Measurements from ENCODE around the gene ROPN1L.
"Not testable (repeated sequence)": the region's sequence is repeated elsewhere in the genome, so short reads cannot be mapped to it uniquely, and the experiment has no call there.

The ROPN1L gene

GRCh38 chr5:10441083-10441991, at the start of gene ROPN1L:
ROPN1L (plus strand) TSS chr5:10441879; CDS start chr5:10442168, 289 bp downstream.
- peak; percentile 60 for DNase-seq (ENCODE audit: low read depth)

GRCh38 chr5:10392567-10393328, 48.9 kb upstream of the ROPN1L start:
- not testable (repeated sequence) for DNase-seq (ENCODE audit: low read depth)

GRCh38 chr5:10393491-10393890, 48.2 kb upstream of the ROPN1L start:
- no peak for DNase-seq (ENCODE audit: low read depth)

- DNase-seq (ENCODE audit: low read depth): no peak
Measured at GRCh38 chr5:10396552-10396951, 45.1 kb upstream of the ROPN1L start.

DNA sequence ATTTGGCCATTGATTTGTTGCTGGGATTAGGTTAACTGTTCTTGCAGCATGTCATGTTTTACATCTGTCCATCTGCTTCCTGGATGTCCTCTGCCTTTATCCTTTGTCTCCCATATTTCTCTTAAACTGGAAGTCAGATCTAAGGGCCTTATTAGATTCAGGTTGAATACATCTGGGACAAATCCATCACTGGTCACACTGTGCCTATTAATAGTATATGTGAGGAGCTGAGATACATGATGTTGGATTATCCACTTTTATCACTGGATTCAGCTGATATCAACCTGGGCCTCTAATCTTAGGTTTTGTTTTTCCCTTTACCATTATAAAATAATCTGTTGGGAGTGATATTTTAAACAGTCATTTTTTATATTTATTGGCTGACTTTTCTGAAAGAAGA, 41.8 kb upstream of the ROPN1L start:
- no peak for DNase-seq (ENCODE audit: low read depth)

- no peak for DNase-seq (ENCODE audit: low read depth)
Measured at GRCh38 chr5:10400411-10400810, 41.3 kb upstream of the ROPN1L start.

DNA sequence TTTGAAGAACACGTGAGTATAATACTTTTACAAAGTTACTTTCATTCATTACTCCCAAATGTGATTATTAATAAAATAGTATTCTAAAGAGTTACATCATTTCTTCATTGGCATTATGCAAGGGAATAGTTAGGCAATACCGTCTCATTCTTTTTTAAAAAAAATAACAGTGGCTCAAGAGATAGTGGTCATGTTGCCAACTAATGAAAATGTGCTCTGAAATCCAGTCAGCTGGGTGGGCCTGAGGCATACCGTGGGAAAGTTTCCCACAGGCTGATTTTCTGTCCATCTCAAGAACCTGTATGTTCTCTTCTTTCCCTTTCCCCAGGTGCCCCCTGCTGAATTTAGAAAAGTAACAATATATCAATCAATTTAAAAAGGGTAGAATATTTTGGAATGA, 40.8 kb upstream of the ROPN1L start:
- no peak for DNase-seq (ENCODE audit: low read depth)

DNA sequence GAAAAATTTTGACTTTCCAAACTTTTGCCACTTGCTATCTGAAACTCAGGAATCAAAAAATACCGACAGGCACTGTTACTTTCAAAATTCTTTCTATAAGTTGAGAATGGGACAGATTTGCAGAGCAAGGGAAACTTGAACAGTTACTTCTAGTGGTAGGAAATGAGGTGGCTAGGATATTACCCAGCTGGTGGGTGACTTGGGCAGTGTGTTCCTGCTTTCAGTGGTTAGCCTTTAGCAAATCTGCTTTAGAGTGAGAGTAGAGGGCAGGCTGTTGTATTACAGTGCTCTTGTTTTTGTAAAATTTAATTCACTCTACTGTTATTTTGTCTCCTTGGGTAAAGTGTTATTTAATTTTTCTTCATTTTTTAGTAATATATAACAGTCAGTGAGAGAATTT, 40.2 kb upstream of the ROPN1L start:
- DNase-seq (ENCODE audit: low read depth): no peak

GRCh38 chr5:10403829-10404228, 37.9 kb upstream of the ROPN1L start:
- DNase-seq (ENCODE audit: low read depth): no peak

DNA sequence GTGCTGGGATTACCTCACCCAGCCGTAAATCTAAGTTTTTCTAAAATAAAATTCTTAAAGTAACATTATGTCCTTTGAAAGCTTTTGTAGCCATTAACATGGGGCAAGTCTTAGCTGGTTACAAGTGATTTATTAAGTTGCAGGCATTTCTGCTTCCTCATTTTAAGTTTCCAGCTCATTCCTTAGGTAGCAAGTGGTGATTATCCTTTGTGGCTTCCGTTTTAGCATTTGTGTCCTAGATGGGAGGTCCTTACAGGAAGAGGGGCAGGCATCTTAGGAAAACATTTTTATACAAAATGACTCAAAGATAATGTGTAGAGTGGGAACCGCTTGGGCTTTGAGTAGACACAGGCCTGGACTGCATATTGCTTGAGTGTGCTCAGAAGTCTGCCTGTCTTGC, 35.0 kb upstream of the ROPN1L start:
- DNase-seq (ENCODE audit: low read depth): no peak

GRCh38 chr5:10409504-10409903, 32.2 kb upstream of the ROPN1L start:
- no peak for DNase-seq (ENCODE audit: low read depth)

GRCh38 chr5:10410662-10411061, 31.0 kb upstream of the ROPN1L start:
- DNase-seq (ENCODE audit: low read depth): no peak

DNA sequence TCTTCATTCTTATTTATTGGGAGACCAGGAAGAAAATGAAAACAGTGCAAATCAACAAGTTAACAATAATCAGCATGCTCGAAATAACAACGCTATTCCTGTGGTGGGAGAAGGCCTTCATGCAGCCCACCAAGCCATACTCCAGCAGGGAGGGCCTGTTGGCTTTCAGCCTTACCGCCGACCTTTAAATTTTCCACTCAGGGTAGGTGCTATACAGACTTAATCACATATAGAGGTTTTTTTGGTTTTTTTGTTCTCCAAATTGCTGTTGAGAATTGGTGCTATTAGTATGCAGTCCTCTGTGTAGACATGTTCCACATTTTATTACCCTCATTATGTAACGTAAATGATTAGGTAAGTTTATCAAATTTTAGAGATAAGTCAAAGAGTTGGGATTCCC, 30.3 kb upstream of the ROPN1L start:
- DNase-seq (ENCODE audit: low read depth): no peak

- DNase-seq (ENCODE audit: low read depth): no peak
Measured at GRCh38 chr5:10416868-10417267, 24.8 kb upstream of the ROPN1L start.

DNA sequence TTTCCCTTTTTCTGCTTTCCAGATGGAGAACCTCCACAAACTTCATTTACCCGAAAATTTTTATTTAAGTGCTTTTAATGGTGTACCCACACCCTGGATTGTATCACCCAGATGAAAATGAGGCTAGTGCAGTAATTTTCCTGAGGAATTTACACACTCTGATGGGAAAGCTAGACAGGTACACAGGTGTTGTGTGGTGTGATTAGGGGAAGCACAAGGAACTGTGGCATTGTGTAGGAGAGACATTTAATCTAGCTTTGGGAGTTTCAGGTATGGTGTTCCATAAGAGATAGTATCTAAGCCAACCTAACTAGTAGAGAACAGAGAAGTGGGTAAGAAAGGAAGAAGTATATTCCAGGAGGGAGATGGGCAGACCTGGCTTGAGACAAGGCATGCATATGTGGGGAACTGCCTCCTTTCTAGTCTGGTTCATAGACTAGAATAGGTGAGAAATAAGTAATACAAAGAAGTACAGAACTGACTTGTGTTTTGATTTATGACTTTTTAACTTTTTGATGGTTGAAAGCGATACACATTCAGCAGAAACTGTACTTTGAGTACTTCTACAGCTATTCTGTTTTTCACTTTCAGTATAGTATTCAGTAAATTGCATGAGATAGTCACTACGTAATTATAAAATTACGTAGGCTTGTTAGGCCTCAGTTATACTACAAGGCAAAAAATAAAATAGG, 22.9 kb upstream of the ROPN1L start:
- DNase-seq (ENCODE audit: low read depth): no peak

DNA sequence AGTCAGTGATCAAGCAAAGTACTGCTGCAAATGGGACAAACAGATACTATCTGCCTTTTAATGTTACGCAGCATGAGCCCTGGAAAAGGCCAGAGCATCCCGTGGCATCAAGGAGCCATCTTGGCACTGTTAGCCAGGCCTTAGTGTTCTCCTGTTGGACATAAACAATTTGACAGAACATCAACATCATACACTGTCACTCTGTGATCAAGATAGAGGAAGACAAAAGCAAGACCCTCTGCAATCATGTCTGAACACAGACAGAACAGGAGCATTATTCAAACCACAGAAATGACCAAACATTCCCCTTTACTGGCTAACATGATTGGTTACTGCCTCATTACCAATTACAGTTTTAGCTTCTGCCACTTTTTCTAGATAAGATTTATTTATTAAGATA, 21.2 kb upstream of the ROPN1L start:
- no peak for DNase-seq (ENCODE audit: low read depth)

DNA sequence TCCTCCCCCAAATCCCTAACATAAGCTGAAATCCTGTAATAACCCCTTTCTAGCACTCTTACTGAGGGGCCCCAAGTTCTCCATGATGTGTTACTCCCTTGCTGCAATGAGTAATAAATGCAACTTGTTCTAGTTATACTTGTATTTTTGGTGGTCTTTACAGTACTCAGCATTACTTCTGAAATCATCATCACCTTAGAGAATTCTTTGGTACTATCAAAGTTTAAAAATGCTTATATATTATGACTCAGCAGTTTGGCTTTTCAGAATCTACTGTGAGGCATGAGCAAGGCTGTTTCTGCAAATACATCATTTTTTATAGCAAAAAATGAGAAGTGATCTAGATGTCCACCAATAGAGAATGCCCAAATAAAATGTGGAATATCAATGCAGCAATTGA, 20.7 kb upstream of the ROPN1L start:
- no peak for DNase-seq (ENCODE audit: low read depth)

DNA sequence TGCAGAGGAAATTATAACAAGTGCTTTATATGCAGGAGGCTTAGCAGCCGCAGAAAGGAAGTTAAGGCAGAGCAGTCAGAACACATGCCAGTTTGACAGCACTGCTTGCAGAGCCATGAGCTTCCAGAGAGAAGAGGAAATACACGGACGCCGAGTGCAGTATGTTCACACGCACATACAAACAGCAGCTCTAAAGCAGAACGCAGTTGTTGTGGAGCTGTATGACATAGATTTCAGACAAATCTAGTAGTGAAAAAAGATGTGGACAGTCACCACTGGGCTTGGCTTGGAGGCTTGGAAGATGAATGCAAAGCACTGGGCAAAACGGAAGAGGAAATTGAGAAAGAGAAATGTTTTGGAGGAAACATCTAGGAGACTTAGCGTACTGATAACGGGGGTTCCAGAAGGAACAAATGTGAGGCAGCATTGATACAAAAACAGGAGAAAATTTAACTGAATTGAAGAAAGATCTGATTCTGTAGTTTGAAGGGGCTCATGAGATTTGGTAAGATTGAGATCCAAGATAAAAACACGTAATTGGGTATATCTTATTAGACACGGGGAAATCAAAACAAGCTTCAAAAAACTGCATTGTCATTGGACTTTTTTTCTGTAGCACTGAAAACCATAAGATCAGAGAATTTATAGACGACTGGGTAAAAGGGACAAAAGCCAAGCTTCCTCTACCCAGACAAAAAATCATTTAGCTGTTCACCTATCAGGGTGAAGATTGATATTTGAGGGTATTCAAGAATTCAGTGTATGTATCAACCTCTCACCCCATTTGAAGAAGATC, 19.6 kb upstream of the ROPN1L start:
- DNase-seq (ENCODE audit: low read depth): no peak

DNA sequence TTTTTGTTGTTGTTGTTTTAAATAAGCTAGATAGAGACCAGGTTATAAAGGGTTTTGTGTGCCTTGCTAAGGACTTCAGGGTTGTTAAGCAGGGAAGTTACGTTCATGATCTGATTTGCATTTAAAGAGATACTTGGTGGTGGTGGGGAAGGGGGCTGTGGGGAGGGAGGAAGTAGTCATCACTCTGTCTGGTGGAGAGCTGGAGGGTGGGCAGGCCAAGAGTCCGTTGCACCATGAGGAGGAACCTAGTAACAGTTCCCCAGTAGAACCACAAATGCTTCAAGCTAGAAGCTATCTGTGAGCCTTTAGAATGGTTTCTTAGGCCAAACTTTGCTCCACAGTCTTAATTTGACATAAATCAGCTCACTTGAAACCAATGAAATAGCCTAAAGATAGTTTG, 18.7 kb upstream of the ROPN1L start:
- DNase-seq (ENCODE audit: low read depth): no peak

DNA sequence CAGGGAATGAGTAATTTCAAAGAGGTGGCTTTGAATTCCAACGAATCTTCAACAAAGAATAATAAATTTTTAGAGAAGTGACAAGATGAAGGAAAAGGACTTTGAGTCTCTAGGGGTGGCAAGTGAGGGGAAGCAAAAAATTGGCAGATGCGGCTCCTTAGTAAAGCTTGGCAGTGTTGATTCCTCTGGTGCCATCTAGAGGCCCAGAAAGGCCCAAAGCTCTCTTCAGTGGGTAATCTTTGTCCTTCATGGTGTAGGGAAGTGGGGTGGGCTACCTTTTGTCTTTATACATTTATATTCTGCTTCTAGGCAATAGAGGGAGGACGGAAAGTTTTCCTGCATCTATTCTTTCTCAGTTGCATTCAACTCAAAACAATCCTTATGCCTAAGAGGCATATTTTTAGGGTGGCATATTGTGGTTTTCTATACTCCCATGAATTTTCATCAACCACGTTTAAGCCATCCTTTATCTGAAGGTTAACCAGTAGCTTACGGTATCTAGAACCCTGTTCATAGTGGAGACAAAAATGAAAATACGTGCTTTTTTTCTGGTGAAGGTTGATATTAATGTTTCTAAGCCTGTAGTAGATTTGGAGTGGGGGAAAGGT, 17.5 kb upstream of the ROPN1L start:
- DNase-seq (ENCODE audit: low read depth): no peak

DNA sequence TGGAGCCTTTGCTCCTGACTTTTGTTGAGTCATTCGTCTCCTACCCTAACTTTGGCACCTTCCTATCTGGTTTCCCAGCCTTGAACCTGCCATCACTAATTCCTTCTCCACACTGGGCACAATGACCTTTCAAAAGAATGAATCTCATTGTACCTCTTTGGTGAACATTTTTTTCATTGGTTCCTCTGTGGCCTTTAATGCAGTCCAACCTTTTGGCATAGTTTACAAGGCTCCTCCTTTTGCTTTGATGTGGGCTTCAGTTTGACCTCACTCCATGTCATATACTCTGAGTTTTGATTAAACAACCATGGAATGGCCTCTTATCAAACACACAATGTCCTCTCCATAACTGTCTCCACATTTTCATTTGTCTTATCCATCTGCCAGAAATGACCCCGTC, 14.5 kb upstream of the ROPN1L start:
- DNase-seq (ENCODE audit: low read depth): no peak
